Measurements from ENCODE around the gene FRS3. TPM values are rescaled to one million over a fixed set of nuclear protein-coding genes. Genes with fewer than 3 reads are reported as not detected.

FRS3 gene
- total and polyA plus RNA-seq, 9 of the 15 experiments (the other 6 are each of a cell fraction or from before 2014, with no cell fraction given), result 0.03 to 3.7 (median 1.6) TPM

GRCh38 chr6:41766043-41766664, 13.5 kb downstream of the FRS3 start (continued):
- TF ChIP-seq, protein P1, sequence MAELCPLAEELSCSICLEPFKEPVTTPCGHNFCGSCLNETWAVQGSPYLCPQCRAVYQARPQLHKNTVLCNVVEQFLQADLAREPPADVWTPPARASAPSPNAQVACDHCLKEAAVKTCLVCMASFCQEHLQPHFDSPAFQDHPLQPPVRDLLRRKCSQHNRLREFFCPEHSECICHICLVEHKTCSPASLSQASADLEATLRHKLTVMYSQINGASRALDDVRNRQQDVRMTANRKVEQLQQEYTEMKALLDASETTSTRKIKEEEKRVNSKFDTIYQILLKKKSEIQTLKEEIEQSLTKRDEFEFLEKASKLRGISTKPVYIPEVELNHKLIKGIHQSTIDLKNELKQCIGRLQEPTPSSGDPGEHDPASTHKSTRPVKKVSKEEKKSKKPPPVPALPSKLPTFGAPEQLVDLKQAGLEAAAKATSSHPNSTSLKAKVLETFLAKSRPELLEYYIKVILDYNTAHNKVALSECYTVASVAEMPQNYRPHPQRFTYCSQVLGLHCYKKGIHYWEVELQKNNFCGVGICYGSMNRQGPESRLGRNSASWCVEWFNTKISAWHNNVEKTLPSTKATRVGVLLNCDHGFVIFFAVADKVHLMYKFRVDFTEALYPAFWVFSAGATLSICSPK (IDR thresholded peaks at IDR 0.05; ENCODE audit: borderline replicate concordance), result 0 out of 2 replicates have a peak, but pooled peaks have one; percentile 34
- TF ChIP-seq HLTF (IDR thresholded peaks at IDR 0.05), result 0 out of 2 replicates have a peak, but pooled peaks have one; percentile 15
- peak; percentile 43; the same call in 1 of the 2 replicates for TF ChIP-seq ZKSCAN1 (IDR thresholded peaks at IDR 0.05; ENCODE audit: low read depth, low read length)
- peak; percentile 78; the same call in 1 of the 2 replicates for TF ChIP-seq LARP7 (IDR thresholded peaks at IDR 0.05)
- 0 out of 2 replicates have a peak, but pooled peaks have one; percentile 28 for TF ChIP-seq HINFP (tag; conservative IDR thresholded peaks at IDR 0.05; ENCODE audit: low read depth)
- peak; percentile 31 for TF ChIP-seq RBM25 (IDR thresholded peaks at IDR 0.05; ENCODE audit: low read depth, low read length, severe bottlenecking)
- TF ChIP-seq NKRF (IDR thresholded peaks at IDR 0.05; ENCODE audit: borderline replicate concordance), result 0 out of 2 replicates have a peak, but pooled peaks have one; percentile 36

Measured in K562 (cell line).